GM06990 (cell line): ENCODE data around the gene PDGFD.
A peak's percentile ranks its signal among the peaks of the same experiment; 100 is the strongest.

Source experiments
- DNase-seq: peaks from one replicate; pipeline ENCODE4 v3.0.0-alpha.2; 2011; ENCODE audit not compliant: insufficient read length; ENCODE audit errors: extremely low read depth
- H3K27me3 ChIP-seq: replicated peaks from 2 replicates; pipeline ENCODE4 v1.6.0; 2011; ENCODE audit warnings: low read length; ENCODE audit not compliant: control insufficient read depth, insufficient read depth
- H3K36me3 ChIP-seq: 2 replicates; pipeline ENCODE4 v1.5.1; 2011; ENCODE audit warnings: low read length; ENCODE audit not compliant: control insufficient read depth, insufficient read depth
- H3K4me3 ChIP-seq: replicated peaks from 2 replicates; pipeline ENCODE4 v1.5.1; 2011; ENCODE audit warnings: low read depth, mild to moderate bottlenecking, control low read depth, low read length
- CTCF ChIP-seq: IDR thresholded peaks from 2 replicates; pipeline ENCODE4 v1.5.1; 2011; ENCODE audit warnings: low read length, control low read depth, mild to moderate bottlenecking, inconsistent platforms; ENCODE audit not compliant: insufficient read depth, poor library complexity, severe bottlenecking

The PDGFD gene

GRCh38 chr11:103901656-103902055 is 262.3 kb downstream of the PDGFD start:
- no peaks in the 10 kb centered on the region for H3K36me3 ChIP-seq
- no peak for DNase-seq
- no peak overlapping the region for H3K4me3 ChIP-seq
- TF ChIP-seq CTCF: no peak
- H3K27me3 ChIP-seq: no peaks in the 10 kb centered on the region

DNA sequence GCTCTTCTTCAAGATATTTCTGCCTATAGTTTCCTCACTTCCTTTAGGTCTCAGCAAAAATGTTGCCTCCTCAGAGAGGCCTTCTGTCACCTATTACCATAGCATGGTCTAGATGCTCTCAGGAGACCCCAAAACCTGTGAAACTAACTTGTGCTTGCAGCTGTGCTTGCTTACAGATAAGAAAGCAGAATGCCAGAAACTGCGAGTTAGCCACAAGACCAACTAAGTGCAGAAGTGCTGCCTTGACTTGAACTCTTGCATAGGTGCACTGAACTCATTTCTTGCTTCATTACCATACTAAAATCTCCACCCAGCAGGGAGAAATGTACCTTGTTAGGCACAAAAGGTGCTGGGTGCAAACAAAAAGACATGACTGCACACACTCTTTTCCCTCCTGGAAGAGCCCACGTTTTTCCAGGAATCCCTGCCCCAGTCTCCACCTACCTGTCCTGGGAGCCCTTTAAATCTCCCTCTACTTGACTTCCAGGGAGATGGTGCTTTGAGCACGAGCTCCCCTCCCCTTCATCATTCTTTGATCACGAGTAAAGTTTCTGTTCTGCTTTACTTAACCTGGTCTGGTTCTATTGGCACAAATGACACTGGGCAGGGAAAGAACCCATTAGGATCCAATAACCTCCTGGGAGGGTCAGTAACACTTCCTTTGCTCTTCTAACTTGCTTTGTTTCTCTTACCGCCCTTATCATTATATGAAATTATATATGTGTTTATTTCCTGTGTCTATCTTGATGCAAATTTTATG is 265.2 kb downstream of the PDGFD start:
- TF ChIP-seq CTCF: no peak
- DNase-seq: peak; percentile 47
- no peaks in the 10 kb centered on the region for H3K36me3 ChIP-seq
- H3K4me3 ChIP-seq: peak overlapping the region; percentile 9; the same call in 1 of the 2 replicates
- no peaks in the 10 kb centered on the region for H3K27me3 ChIP-seq

DNA sequence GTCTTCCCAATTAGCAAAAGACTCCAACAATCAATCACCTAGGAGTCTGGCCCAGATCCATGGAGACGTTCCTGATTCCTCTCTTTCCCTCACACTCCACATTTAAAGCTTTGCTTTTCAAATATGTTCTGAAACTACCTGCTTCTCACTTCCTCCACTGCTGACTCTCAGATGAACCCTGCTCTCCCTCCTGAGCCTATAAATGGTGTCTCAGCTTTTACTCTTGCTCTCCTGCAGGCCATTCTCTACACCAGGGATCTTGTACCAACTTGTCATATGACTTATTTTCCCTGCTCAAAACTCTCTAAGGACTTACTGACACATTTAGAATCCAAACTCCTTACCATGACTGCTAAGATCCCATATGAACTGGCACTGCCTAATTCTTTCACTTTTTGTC is 265.9 kb downstream of the PDGFD start:
- no peaks in the 10 kb centered on the region for H3K27me3 ChIP-seq
- no peak overlapping the region for H3K4me3 ChIP-seq
- H3K36me3 ChIP-seq: no peaks in the 10 kb centered on the region
- no peak for DNase-seq
- TF ChIP-seq CTCF: no peak

DNA sequence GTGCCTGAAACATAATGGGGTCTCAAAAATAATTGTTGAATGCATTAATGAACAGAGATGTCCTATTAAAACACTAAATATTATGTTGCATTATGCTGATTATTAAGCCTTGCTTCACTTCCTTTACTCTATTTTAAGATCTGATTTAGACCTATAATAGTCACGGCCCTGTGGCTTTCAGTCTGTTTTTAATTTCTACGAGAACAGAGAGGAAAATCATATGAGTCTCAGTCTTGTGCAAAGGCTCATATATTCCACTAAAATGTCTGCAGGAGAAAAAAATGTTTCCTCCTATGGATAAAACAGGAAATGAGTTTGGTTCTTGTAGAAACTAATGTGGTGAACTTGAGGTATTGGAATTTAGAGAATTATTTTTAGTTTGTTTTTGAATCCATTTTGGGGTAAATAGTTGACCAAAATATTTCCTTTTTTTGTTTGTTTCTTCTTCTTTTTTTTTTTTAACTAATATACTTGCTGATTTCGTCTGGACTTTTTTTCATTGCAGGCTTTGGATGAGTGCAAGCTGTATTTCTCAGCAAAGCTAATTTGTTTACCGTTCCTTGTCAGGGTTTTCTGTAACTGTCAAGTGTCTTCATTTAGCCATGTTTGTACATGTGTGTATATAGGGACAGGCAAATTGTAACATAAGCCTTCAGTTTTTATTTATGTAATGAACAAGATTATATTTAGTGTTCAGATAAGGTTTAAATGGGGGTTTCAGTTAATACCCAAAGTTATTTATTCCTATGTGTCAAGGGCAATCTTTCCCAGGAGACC is 266.6 kb downstream of the PDGFD start:
- H3K4me3 ChIP-seq: no peak overlapping the region

GRCh38 chr11:103895106-103895505 is 268.8 kb downstream of the PDGFD start:
- Histone ChIP-seq H3K36me3 (no peaks in the 10 kb centered on the region), H3K4me3 (no peak overlapping the region), H3K27me3 (no peaks in the 10 kb centered on the region)
- no peak for DNase-seq
- no peak for TF ChIP-seq CTCF

More for the DNA sequence above, 266.6 kb downstream of the PDGFD start:
- no peak for TF ChIP-seq CTCF
- Histone ChIP-seq H3K27me3 (no peaks in the 10 kb centered on the region), H3K36me3 (no peaks in the 10 kb centered on the region)
- DNase-seq: no peak
